Measurements from ENCODE around the gene CLTCL1. TPM values are rescaled to one million over a fixed set of nuclear protein-coding genes. Genes with fewer than 3 reads are reported as not detected.
A peak's percentile ranks its signal among the peaks of the same experiment; 100 is the strongest.

The CLTCL1 gene
- total and polyA plus RNA-seq, 9 of the 15 experiments (the other 6 are each of a cell fraction or from before 2014, with no cell fraction given), result 1.1 to 11.7 (median 5.0) TPM

GRCh38 chr22:19177164-19178064 is 114.1 kb downstream of the CLTCL1 start (continued):
- TF ChIP-seq ZNF740 (CRISPR knock-in tag; IDR thresholded peaks at IDR 0.05), result no peak
- TF ChIP-seq ZNF740 (tag; IDR thresholded peaks at IDR 0.05), result no peak
- no peak for TF ChIP-seq FOSL1 (tag; conservative IDR thresholded peaks at IDR 0.05)
- TF ChIP-seq ZNF23 (CRISPR knock-in tag; IDR thresholded peaks at IDR 0.05), result no peak
- no peak for TF ChIP-seq LCOR (CRISPR knock-in tag; IDR thresholded peaks at IDR 0.05)
- no peak for TF ChIP-seq BACH1 (tag; IDR thresholded peaks at IDR 0.05)
- TF ChIP-seq TEAD1 (CRISPR knock-in tag; IDR thresholded peaks at IDR 0.05), result 0 out of 4 replicates have a peak, but pooled peaks of 1 of the 2 experiments have one; percentile 16
- TF ChIP-seq BHLHE40 (IDR thresholded peaks at IDR 0.05; ENCODE audit: low read length), result 0 out of 2 replicates have a peak, but pooled peaks have one; percentile 14
- TF ChIP-seq, protein P1, sequence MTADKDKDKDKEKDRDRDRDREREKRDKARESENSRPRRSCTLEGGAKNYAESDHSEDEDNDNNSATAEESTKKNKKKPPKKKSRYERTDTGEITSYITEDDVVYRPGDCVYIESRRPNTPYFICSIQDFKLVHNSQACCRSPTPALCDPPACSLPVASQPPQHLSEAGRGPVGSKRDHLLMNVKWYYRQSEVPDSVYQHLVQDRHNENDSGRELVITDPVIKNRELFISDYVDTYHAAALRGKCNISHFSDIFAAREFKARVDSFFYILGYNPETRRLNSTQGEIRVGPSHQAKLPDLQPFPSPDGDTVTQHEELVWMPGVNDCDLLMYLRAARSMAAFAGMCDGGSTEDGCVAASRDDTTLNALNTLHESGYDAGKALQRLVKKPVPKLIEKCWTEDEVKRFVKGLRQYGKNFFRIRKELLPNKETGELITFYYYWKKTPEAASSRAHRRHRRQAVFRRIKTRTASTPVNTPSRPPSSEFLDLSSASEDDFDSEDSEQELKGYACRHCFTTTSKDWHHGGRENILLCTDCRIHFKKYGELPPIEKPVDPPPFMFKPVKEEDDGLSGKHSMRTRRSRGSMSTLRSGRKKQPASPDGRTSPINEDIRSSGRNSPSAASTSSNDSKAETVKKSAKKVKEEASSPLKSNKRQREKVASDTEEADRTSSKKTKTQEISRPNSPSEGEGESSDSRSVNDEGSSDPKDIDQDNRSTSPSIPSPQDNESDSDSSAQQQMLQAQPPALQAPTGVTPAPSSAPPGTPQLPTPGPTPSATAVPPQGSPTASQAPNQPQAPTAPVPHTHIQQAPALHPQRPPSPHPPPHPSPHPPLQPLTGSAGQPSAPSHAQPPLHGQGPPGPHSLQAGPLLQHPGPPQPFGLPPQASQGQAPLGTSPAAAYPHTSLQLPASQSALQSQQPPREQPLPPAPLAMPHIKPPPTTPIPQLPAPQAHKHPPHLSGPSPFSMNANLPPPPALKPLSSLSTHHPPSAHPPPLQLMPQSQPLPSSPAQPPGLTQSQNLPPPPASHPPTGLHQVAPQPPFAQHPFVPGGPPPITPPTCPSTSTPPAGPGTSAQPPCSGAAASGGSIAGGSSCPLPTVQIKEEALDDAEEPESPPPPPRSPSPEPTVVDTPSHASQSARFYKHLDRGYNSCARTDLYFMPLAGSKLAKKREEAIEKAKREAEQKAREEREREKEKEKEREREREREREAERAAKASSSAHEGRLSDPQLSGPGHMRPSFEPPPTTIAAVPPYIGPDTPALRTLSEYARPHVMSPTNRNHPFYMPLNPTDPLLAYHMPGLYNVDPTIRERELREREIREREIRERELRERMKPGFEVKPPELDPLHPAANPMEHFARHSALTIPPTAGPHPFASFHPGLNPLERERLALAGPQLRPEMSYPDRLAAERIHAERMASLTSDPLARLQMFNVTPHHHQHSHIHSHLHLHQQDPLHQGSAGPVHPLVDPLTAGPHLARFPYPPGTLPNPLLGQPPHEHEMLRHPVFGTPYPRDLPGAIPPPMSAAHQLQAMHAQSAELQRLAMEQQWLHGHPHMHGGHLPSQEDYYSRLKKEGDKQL (CRISPR knock-in tag; IDR thresholded peaks at IDR 0.05; ENCODE audit: borderline replicate concordance), result no peak
- no peak for TF ChIP-seq HMGN3 (IDR thresholded peaks at IDR 0.05; ENCODE audit: borderline replicate concordance, extremely low read depth, insufficient read length, low read depth, low read length)
- no peak for TF ChIP-seq TCFL5 (CRISPR knock-in tag; conservative IDR thresholded peaks at IDR 0.05)
- TF ChIP-seq XRCC5 (IDR thresholded peaks at IDR 0.05; ENCODE audit: low read depth, low read length), result no peak
- no peak for TF ChIP-seq PTBP1 (IDR thresholded peaks at IDR 0.05; ENCODE audit: low read depth, low read length)
- no peak for TF ChIP-seq CBX2 (IDR thresholded peaks at IDR 0.05; ENCODE audit: insufficient read depth, low read length, poor library complexity, severe bottlenecking)
- no peak for TF ChIP-seq SMARCE1 (IDR thresholded peaks at IDR 0.05)
- no peak for TF ChIP-seq RBM15 (IDR thresholded peaks at IDR 0.05; ENCODE audit: insufficient read depth, low read length)
- TF ChIP-seq ARID2 (IDR thresholded peaks at IDR 0.05), result no peak
